ENCODE data around the gene HAP1. TPM values are rescaled to one million over a fixed set of nuclear protein-coding genes. Genes with fewer than 3 reads are reported as not detected.

Gene HAP1
- total and polyA plus RNA-seq, 2 of the 8 experiments (the other 6 are each of a cell fraction or from before 2014, with no cell fraction given): 2.3 to 3.6 TPM

GRCh38 chr17:41760878-41761277 is 26.4 kb upstream of the HAP1 start:
- no peak overlapping the region for H4K5ac ChIP-seq (ENCODE audit: insufficient read length, low read depth, low read length)
- H3K4me2 ChIP-seq (ENCODE audit: insufficient read depth in 1 of 2, low read depth in 2 of 2, low read length in 2 of 2): no peak overlapping the region
- 88% methylated on average over 6 of the region's 6 CpGs; no CpG with 5 or more reads in 1 of the 2 experiments for WGBS, 2 experiments (ENCODE audit: extremely low coverage in 1 of 2, insufficient coverage in 1 of 2, insufficient read length in 1 of 2, insufficient replicate concordance in 2 of 2, low coverage in 1 of 2, low lambda C conversion rate in 2 of 2, missing lambda C conversion rate in 1 of 2)
- no peaks in the 10 kb centered on the region; the same call in 1 of the 2 replicates for H3K23me2 ChIP-seq (ENCODE audit: low read depth, low read length)
- no peak overlapping the region for H3K4me3 ChIP-seq (ENCODE audit: extremely low read depth in 1 of 4, insufficient read depth in 2 of 4, low read depth in 3 of 4, low read length in 4 of 4)
- peaks cover 5 to 19% of the 10 kb centered on the region in 2 experiments for H4K20me1 ChIP-seq (replicated peaks in 1 of 2; ENCODE audit: control insufficient read depth in 1 of 2, insufficient read depth in 2 of 2, low read length in 2 of 2)
- H2BK12ac ChIP-seq (ENCODE audit: low read depth, low read length): no peak overlapping the region
- H2BK15ac ChIP-seq (ENCODE audit: low read length): no peak overlapping the region
- H3K27me3 ChIP-seq (replicated peaks in 1 of 4; ENCODE audit: control insufficient read depth in 3 of 4, extremely low read depth in 1 of 4, insufficient read depth in 3 of 4, low read length in 3 of 4): no peaks in the 10 kb centered on the region
- CTCF ChIA-PET (ENCODE audit: partially characterized antibody): interaction anchor here (1.8 kb wide), 1 partner anchor 25 kb away, joined by 5 read pairs; the partner anchor contains the start of gene JUP
- H3K56ac ChIP-seq (replicated peaks; ENCODE audit: insufficient read length, low read depth, low read length): no peak overlapping the region
- POLR2A ChIA-PET (ENCODE audit: partially characterized antibody): interaction anchor here (1.1 to 1.9 kb wide), 3 partner anchors 8 to 11 kb away, joined by 4 to 8 read pairs (median 4); no protein-coding TSS in a partner anchor
- H2AK5ac ChIP-seq (ENCODE audit: low read depth, low read length): no peak overlapping the region
- H3K79me1 ChIP-seq (ENCODE audit: low read depth, low read length): 0 out of 2 replicates have a peak, but pooled peaks cover 2% of the 10 kb centered on the region
- no peak overlapping the region for H2BK20ac ChIP-seq (ENCODE audit: low read length)
- H3K27ac ChIP-seq (ENCODE audit: low read depth, low read length): no peak overlapping the region
- no peak for FAIRE-seq
- no peak overlapping the region for H3K14ac ChIP-seq (ENCODE audit: insufficient read length)
- no peak for DNase-seq (ENCODE audit: low read depth in 1 of 2, low spot score in 2 of 2)
- no peaks in the 10 kb centered on the region for H3K79me2 ChIP-seq (ENCODE audit: control insufficient read depth in 1 of 2, insufficient read depth in 2 of 2, low read length in 2 of 2)
- H4K91ac ChIP-seq (replicated peaks; ENCODE audit: insufficient read length, low read length): no peak overlapping the region
- H3K18ac ChIP-seq (ENCODE audit: extremely low read depth, low read length): no peak overlapping the region
- H2AFZ ChIP-seq (ENCODE audit: low read length): no peak overlapping the region
- H3K4ac ChIP-seq (replicated peaks; ENCODE audit: insufficient read length, low read depth, low read length): no peak overlapping the region
- peaks cover 38 to 74% (median 58%) of the 10 kb centered on the region in 4 experiments; a peak in 7 of 8 replicates for H3K36me3 ChIP-seq (ENCODE audit: control insufficient read depth in 2 of 4, insufficient read depth in 4 of 4, low read length in 3 of 4)
- no peaks in the 10 kb centered on the region for H3K9me3 ChIP-seq (ENCODE audit: insufficient read depth in 2 of 2, low read depth in 1 of 2, low read length in 1 of 2)
- H3K9ac ChIP-seq (replicated peaks in 1 of 4; ENCODE audit: extremely low read depth in 1 of 4, low read depth in 3 of 4, low read length in 3 of 4): no peak overlapping the region
- no peak overlapping the region for H4K8ac ChIP-seq (ENCODE audit: extremely low read depth, insufficient read depth, low read length)
- no peak overlapping the region for H3K23ac ChIP-seq (ENCODE audit: insufficient read length)
- H3K4me1 ChIP-seq (replicated peaks in 1 of 4; ENCODE audit: control insufficient read depth in 3 of 4, insufficient read depth in 4 of 4, low read length in 3 of 4): no peaks in the 10 kb centered on the region
- no peak overlapping the region for H2BK5ac ChIP-seq (ENCODE audit: low read depth, low read length)
- no peak overlapping the region for H2BK120ac ChIP-seq (replicated peaks; ENCODE audit: low read depth, low read length)
- TF ChIP-seq TAF1 (IDR thresholded peaks at IDR 0.05; ENCODE audit: low read depth, low read length): no peak
- TF ChIP-seq RXRA (IDR thresholded peaks at IDR 0.05; ENCODE audit: insufficient read depth, low read depth, low read length): no peak
- no peak for TF ChIP-seq NANOG (IDR thresholded peaks at IDR 0.05; ENCODE audit: insufficient read depth, low read depth, low read length, poor library complexity, severe bottlenecking)
- no peak for TF ChIP-seq SP2 (IDR thresholded peaks at IDR 0.05; ENCODE audit: low read length)
- no peak for TF ChIP-seq TBP (IDR thresholded peaks at IDR 0.05; ENCODE audit: low read depth, low read length)
- no peak for TF ChIP-seq CBX5 (IDR thresholded peaks at IDR 0.05; ENCODE audit: low read depth, low read length)
- no peak for TF ChIP-seq ZNF274 (IDR thresholded peaks at IDR 0.05; ENCODE audit: borderline replicate concordance, extremely low read depth, low read length)
- no peak for TF ChIP-seq CHD2 (IDR thresholded peaks at IDR 0.05; ENCODE audit: low read length)
- TF ChIP-seq NRF1 (IDR thresholded peaks at IDR 0.05; ENCODE audit: low read depth, low read length): no peak
- TF ChIP-seq MAX (IDR thresholded peaks at IDR 0.05): no peak
- TF ChIP-seq KDM1A (IDR thresholded peaks at IDR 0.05; ENCODE audit: borderline replicate concordance, low read length): no peak
- no peak for TF ChIP-seq SIN3A (conservative IDR thresholded peaks at IDR 0.05 in 1 of 2, IDR thresholded peaks at IDR 0.05 in 1 of 2; ENCODE audit: low read depth in 1 of 2, low read length in 2 of 2)
- TF ChIP-seq SP4 (IDR thresholded peaks at IDR 0.05; ENCODE audit: low read length): no peak
- no peak for TF ChIP-seq RAD21 (IDR thresholded peaks at IDR 0.05 in 1 of 2, conservative IDR thresholded peaks at IDR 0.05 in 1 of 2; ENCODE audit: low read depth in 2 of 2, low read length in 2 of 2)

Measured in H1 (cell line).